Spleen (tissue), 7 donors: ENCODE data around the gene MAPKAP1.

Experiments
- CTCF ChIP-seq, 11 experiments: fragments of 200-600 bp in 7 of 11; fragments of 450-650 bp in 4 of 11; sonication (generic) in 4 of 11; IDR thresholded peaks in 8 of 11; conservative IDR thresholded peaks in 3 of 11; 1 replicate in 7 of 11; 2 replicates in 4 of 11; pipeline versions ENCODE4 v1.4.0 to v1.8.0; 2016 to 2021; ENCODE audit warnings: antibody characterized with exemption in 11 of 11, inconsistent platforms in 4 of 11, mild to moderate bottlenecking in 1 of 11
- POLR2A ChIP-seq, 3 donors: fragments of 450-650 bp; IDR thresholded peaks; one replicate each; pipeline ENCODE4 v1.5.1; 2017; ENCODE audit warnings: antibody characterized with exemption in 3 of 3, mild to moderate bottlenecking in 1 of 3
- POLR2AphosphoS5 ChIP-seq, 3 donors: sonication (generic); formaldehyde crosslinking; IDR thresholded peaks; one replicate each; pipeline ENCODE4 v1.5.1; 2017; ENCODE audit warnings: antibody characterized with exemption in 3 of 3
- donor health status: DM: no; HTN: no; CAD: no; lungs with moderate emphysema.
- donor health status: DM: no; HTN: no; CAD: no.
- donor health status: DM: no; HTN: no; CAD: no.

DNA sequence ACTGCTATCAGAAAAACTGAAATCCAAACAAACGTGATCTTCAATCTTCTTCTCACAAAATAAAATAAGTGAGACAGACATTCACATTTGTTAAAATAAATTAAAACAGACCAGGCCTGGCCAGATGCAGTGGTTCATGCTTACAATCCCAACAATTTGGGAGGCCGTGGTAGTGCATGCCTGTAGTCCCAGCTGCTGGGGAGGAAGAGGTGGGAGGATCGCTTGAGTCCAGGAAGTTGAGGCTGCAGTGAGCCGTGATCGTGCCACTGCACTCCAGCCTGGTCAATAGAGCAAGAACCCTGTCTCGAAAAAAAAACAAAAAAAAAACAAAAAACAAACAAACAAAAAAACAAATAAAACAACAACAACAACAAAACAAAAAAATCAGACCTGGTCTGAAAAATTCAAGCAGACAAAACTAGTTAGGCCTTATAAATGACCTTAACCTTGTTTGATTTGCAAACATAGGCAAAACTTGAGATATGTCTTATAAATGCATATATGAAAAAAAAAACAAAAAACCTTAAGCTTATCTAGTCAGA is 10.8 kb downstream of the MAPKAP1 start:
- TF ChIP-seq POLR2A (IDR thresholded peaks at IDR 0.05) (no peak), CTCF (IDR thresholded peaks at IDR 0.05 in 8 of 11, conservative IDR thresholded peaks at IDR 0.05 in 3 of 11) (no peak), POLR2AphosphoS5 (IDR thresholded peaks at IDR 0.05) (no peak)
